HG03159 (cell line): ENCODE data around the gene BANK1.

ENCODE experiments used
- ATAC-seq: cut with Tn5 transposase; IDR thresholded peaks from one replicate; pipeline ENCODE4 v1.9.1; 2021; ENCODE audit warnings: mild to moderate bottlenecking, moderate library complexity; ENCODE audit not compliant: unreplicated experiment

The BANK1 gene

DNA sequence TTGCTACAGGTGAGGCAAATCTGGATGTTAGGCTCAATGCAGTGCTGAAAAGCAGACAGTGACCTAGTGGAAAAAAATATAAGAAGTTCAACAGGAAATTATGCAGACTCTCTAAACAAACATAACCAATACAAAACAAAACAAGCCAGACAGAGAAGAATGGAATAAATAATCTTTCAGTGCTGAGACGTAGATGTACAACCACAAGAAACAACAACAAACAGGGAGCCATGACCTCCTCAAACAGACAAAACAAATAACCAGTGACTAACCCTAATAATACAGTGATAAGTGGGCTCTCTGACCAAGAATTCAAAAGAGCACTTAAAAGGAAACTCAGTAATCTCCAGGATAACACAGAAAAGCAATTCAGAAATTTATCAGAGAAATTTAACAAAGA lies 315.5 kb downstream of the BANK1 start:
- no peak for ATAC-seq

DNA sequence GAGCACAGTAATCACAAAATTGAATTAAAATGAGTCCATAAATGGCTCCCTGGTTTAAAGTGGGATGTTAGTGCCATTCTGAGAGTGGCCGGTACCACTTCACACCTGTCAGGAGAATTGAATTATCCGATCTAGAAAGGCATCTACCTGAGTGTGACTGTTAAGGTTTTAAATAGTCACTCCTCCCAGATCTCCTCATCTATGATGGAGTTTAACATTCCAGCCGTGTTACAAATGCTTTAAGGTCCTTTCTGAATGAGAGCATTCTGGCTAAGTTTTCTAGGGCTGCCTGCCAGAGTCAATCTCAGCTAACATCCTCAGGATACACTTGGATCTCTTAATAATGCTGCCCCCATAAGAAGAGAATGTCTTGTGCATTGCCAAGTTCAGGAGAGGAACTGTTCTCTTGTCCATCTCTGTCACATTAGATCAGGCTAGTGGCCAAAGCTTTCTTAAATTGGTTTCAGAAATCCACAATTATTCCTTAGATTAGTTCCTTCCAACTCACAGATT lies 323.6 kb downstream of the BANK1 start:
- no peak for ATAC-seq

DNA sequence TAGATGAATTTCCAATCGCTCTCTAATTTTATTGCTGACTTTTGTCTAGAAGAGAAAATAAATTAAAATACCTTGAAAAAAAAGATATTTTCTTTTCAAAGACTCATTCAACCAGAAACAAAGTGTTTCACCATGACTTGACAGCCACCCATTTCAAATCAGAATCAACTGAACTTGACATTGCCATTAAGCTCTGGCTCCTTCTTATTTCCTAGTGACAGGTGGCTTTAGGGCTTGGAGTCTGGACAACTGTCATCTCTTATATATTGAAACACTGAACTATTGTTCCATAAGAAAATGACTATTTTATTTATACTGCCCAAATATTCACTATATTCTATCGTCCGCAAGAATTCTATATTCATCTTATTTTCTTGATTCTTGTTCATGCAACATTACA lies 325.6 kb downstream of the BANK1 start:
- ATAC-seq = no peak

DNA sequence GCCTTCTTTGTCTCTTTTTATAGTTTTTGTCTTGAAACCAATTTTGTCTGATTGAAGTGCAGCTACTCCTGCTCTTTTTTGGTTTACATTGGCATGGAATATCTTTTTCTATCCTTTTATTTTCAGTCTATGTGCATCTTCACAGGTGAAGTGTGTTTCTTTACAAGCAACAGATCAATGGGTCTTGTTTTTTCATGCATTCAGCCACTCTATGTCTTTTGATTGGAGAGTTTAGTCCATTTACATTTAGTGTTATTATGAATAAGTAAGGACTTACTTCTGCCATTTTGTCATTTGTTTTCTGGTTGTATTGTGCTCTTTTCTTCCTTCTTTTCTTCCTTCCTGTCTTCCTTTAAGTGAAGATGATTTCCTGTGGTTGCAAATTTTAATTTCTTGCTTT lies 330.3 kb downstream of the BANK1 start:
- no peak for ATAC-seq
